Natural killer cell treated with Interleukin-12 subunit alpha and Interleukin-12 subunit beta and Interleukin-15 and Interleukin-18, amount 100 ng/mL, for 72 hours (primary cell): ENCODE data around the gene POFUT1. TPM values are rescaled to one million over a fixed set of nuclear protein-coding genes. Genes with fewer than 3 reads are reported as not detected.

Experiments used
- ATAC-seq, 2 donors: fragments of 150-1000 bp; cut with Tn5 transposase in 1 of 2; sonication (Bioruptor Pico), chemical (Tn5 transposase) in 1 of 2; 2 replicates each; pipeline ENCODE4 v1.10.0; 2021
- DNase-seq: peaks from one replicate; pipeline ENCODE4 v3.0.0; 2022; ENCODE audit warnings: low spot score
- H3K27ac Mint-ChIP-seq, 2 donors: 1 replicate in 1 of 2; 2 replicates in 1 of 2; pipeline ENCODE4 v1.8.0; 2022; ENCODE audit warnings: mixed read lengths in 2 of 2, mild to moderate bottlenecking in 1 of 2, moderate library complexity in 1 of 2
- H3K27me3 Mint-ChIP-seq, 2 donors: 1 replicate in 1 of 2; 2 replicates in 1 of 2; pipeline ENCODE4 v1.8.0; 2022; ENCODE audit warnings: mixed read lengths in 2 of 2
- H3K36me3 Mint-ChIP-seq: one replicate; pipeline ENCODE4 v1.8.0; 2022; ENCODE audit warnings: mixed read lengths
- H3K4me1 Mint-ChIP-seq, 2 donors: 1 replicate in 1 of 2; 2 replicates in 1 of 2; pipeline ENCODE4 v1.8.0; 2022; ENCODE audit warnings: low read depth in 2 of 2, mixed read lengths in 2 of 2, mild to moderate bottlenecking in 1 of 2
- H3K4me3 Mint-ChIP-seq: one replicate; pipeline ENCODE4 v1.8.0; 2022; ENCODE audit warnings: mixed read lengths
- H3K9me3 Mint-ChIP-seq: 2 replicates; pipeline ENCODE4 v1.8.0; 2022; ENCODE audit warnings: mixed read lengths
- total RNA-seq, 2 donors: library from RNA; stranded (reverse); gene quantifications; one replicate each; pipeline ENCODE4 v1.2.3, GENCODE V29; 2022

The POFUT1 gene
- total RNA-seq, 2 donors from 2014 or later: 36.6 to 50.0 TPM

DNA sequence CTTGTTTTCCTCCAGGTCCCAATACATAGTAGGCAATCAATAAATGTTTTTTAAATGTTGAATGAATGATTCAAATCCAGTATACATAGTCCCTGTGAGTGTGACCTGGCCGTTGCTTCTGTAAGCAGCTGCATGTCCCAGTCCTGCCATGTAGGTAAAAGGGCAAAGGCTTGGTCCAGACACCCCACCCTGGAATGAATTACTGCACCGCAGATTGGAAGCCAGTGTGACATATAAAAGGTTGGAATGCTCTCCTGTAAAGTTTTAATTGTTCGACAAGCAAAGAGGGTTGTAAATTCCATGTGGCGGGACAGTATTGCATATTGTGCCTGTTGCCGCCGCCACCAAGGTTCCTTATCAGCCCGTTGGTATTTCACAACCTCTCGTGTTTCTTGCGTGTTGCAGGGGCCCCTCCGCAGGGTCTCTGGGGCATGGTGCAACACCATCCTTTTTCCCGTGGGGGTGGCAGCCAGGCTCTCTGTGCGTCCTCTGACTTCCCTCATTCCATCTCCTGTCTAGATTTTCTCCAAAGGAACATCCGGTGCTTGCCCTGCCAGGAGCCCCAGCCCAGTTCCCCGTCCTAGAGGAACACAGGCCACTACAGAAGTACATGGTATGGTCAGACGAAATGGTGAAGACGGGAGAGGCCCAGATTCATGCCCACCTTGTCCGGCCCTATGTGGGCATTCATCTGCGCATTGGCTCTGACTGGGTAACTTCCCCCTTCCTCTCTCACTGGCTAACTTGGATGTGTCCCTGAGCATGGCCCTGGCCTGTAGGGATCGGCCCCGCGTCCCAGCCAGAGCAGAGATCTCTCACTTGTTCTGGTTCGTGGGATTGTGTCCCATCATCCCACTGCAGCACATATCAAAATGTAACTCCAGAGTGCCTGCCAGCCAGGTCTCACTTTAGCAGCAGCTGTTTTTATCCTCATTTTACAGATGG, 20.3 kb downstream of the POFUT1 start:
- peak overlapping the region; percentile 51 to 66 for H3K27ac Mint-ChIP-seq
- no peak overlapping the region for H3K4me3 Mint-ChIP-seq
- DNase-seq: no peak
- H3K36me3 Mint-ChIP-seq: peaks cover 19% of the 10 kb centered on the region
- no peaks in the 10 kb centered on the region for H3K9me3 Mint-ChIP-seq
- peaks cover 20 to 22% of the 10 kb centered on the region in 2 donors for H3K4me1 Mint-ChIP-seq
- ATAC-seq: no peak
- H3K27me3 Mint-ChIP-seq: no peaks in the 10 kb centered on the region

DNA sequence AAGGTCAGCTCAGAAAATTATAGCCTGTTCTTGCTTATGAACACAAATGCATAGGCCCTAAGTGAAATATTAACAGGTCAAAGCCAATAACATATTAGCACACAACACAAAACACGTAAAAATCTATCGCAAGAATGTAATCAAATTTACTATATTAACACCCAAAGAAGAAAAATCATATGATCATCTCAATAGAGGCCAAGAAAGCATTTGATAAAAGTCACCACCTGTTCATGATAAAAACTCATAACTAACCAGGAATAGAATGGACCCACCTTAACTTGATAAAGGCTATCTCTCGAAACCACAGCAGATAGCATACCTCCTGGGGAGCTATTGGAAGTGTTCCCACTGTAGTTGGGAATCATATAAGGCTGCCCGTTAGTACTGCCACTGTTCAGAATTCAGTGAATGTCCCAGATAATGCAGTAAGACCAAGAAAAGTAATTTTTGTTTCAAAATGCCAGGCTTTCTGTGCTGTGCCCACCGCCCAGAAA, 21.6 kb downstream of the POFUT1 start:
- ATAC-seq (no peak), DNase-seq (no peak)
- Mint-ChIP-seq H3K4me3 (no peak overlapping the region), H3K27me3 (no peaks in the 10 kb centered on the region), H3K9me3 (no peaks in the 10 kb centered on the region), H3K4me1 (peaks cover 23% of the 10 kb centered on the region in 2 donors), H3K36me3 (peaks cover 22% of the 10 kb centered on the region), H3K27ac (peak overlapping the region in 1 of 2 donors; percentile 66)

GRCh38 chr20:32230707-32231106, 23.0 kb downstream of the POFUT1 start:
- peaks cover 20 to 23% of the 10 kb centered on the region in 2 donors for H3K4me1 Mint-ChIP-seq
- H3K27me3 Mint-ChIP-seq: no peaks in the 10 kb centered on the region
- DNase-seq (no peak), ATAC-seq (no peak)
- no peak overlapping the region for H3K4me3 Mint-ChIP-seq
- peaks cover 17% of the 10 kb centered on the region for H3K36me3 Mint-ChIP-seq
- peak overlapping the region; percentile 99 to 100 for H3K27ac Mint-ChIP-seq
- no peaks in the 10 kb centered on the region for H3K9me3 Mint-ChIP-seq

- Mint-ChIP-seq H3K27ac (peak overlapping the region; percentile 99 to 100), H3K4me3 (no peak overlapping the region), H3K9me3 (no peaks in the 10 kb centered on the region), H3K36me3 (peaks cover 17% of the 10 kb centered on the region), H3K27me3 (no peaks in the 10 kb centered on the region), H3K4me1 (peaks cover 20 to 23% of the 10 kb centered on the region in 2 donors)
- ATAC-seq: no peak
- DNase-seq: no peak
Measured at GRCh38 chr20:32231245-32231644, 23.6 kb downstream of the POFUT1 start.

- peaks cover 17% of the 10 kb centered on the region for H3K36me3 Mint-ChIP-seq
- no peaks in the 10 kb centered on the region for H3K27me3 Mint-ChIP-seq
- DNase-seq (no peak), ATAC-seq (peak in 1 of 2 donors; percentile 82)
- H3K4me1 Mint-ChIP-seq: peaks cover 20 to 23% of the 10 kb centered on the region in 2 donors
- H3K9me3 Mint-ChIP-seq: no peaks in the 10 kb centered on the region
- H3K4me3 Mint-ChIP-seq: peak overlapping the region; percentile 94
- H3K27ac Mint-ChIP-seq: peak overlapping the region; percentile 99 to 100
Measured at GRCh38 chr20:32231847-32232246, 24.2 kb downstream of the POFUT1 start.

DNA sequence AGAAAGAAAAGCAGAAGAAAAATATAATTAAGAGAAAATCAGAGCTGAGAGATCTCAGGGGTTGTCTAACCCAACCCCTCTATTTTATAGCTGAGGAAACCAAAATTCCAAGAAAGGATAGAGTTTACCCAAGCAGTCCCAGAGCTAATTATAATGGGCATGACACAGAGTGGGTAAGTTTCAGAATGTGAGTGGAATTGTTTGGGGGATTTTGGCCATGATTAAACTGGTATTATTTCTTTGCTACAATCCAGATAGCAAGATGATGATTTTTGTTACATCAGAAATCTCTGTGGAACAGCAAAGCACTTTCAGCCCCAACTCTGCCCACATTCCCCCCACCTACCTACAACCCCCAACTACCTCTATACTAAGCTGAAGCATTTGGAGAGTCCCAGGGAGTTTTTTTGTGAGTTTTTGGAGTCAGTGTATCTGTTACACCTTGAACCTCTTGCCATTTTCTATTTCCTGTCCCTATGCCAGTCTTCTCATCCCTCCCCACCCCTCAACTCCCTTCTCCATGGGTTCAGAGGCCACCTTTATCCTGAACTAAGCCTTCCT, 24.7 kb downstream of the POFUT1 start:
- DNase-seq (no peak), ATAC-seq (peak in 1 of 2 donors; percentile 58)
- Mint-ChIP-seq H3K9me3 (no peaks in the 10 kb centered on the region), H3K4me3 (peak overlapping the region; percentile 94), H3K4me1 (peaks cover 20 to 23% of the 10 kb centered on the region in 2 donors), H3K27me3 (no peaks in the 10 kb centered on the region), H3K36me3 (peaks cover 17% of the 10 kb centered on the region), H3K27ac (peak overlapping the region; percentile 99 to 100)

GRCh38 chr20:32233286-32233685, 25.6 kb downstream of the POFUT1 start:
- Mint-ChIP-seq H3K27ac (peak overlapping the region; percentile 99 to 100), H3K27me3 (no peaks in the 10 kb centered on the region), H3K4me3 (no peak overlapping the region), H3K36me3 (peaks cover 17% of the 10 kb centered on the region), H3K9me3 (no peaks in the 10 kb centered on the region), H3K4me1 (peaks cover 20 to 23% of the 10 kb centered on the region in 2 donors)
- DNase-seq (no peak), ATAC-seq (no peak)

DNA sequence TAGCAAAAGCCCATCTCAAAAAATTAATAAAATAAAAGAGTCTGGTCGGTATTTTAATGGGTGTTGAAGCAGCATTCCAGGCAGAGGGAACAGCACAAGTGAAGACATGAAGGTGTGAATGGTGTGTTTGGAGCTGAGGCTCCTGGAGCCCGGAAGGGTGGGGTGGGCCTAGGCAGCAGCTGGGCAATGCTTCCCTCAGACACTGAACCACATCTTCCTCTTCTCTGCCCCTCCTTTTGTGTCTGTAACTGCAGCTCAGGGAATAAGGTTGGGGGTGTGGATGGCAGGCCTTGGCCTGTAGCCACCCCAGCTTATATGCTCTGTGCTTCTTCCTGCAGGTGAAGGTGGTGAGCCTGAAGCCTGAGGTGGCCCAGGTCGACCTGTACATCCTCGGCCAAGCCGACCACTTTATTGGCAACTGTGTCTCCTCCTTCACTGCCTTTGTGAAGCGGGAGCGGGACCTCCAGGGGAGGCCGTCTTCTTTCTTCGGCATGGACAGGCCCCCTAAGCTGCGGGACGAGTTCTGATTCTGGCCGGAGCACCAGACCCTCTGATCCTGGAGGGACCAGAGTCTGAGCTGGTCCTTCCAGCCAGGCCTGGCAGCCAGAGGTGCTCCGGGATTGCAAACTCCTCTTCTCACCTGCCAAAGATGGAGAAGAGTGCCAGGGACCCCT, 26.6 kb downstream of the POFUT1 start:
- Mint-ChIP-seq H3K27me3 (no peaks in the 10 kb centered on the region), H3K27ac (peak overlapping the region in 1 of 2 donors; percentile 28), H3K9me3 (no peaks in the 10 kb centered on the region), H3K36me3 (peaks cover 17% of the 10 kb centered on the region), H3K4me3 (no peak overlapping the region), H3K4me1 (peaks cover 20 to 23% of the 10 kb centered on the region in 2 donors)
- ATAC-seq (no peak), DNase-seq (no peak)

- Mint-ChIP-seq H3K27ac (peak overlapping the region; percentile 13 to 61), H3K4me3 (no peak overlapping the region), H3K4me1 (peaks cover 20 to 23% of the 10 kb centered on the region in 2 donors), H3K9me3 (no peaks in the 10 kb centered on the region), H3K36me3 (peaks cover 17% of the 10 kb centered on the region), H3K27me3 (no peaks in the 10 kb centered on the region)
- DNase-seq: no peak
- no peak for ATAC-seq
Measured at GRCh38 chr20:32235331-32236047, 27.8 kb downstream of the POFUT1 start.

- Mint-ChIP-seq H3K4me1 (peaks cover 20 to 22% of the 10 kb centered on the region in 2 donors), H3K4me3 (no peak overlapping the region), H3K27ac (peak overlapping the region; percentile 13 to 61), H3K27me3 (no peaks in the 10 kb centered on the region), H3K9me3 (no peaks in the 10 kb centered on the region), H3K36me3 (peaks cover 17% of the 10 kb centered on the region)
- ATAC-seq (no peak), DNase-seq (no peak)
Measured at GRCh38 chr20:32236048-32236533, 28.4 kb downstream of the POFUT1 start.

DNA sequence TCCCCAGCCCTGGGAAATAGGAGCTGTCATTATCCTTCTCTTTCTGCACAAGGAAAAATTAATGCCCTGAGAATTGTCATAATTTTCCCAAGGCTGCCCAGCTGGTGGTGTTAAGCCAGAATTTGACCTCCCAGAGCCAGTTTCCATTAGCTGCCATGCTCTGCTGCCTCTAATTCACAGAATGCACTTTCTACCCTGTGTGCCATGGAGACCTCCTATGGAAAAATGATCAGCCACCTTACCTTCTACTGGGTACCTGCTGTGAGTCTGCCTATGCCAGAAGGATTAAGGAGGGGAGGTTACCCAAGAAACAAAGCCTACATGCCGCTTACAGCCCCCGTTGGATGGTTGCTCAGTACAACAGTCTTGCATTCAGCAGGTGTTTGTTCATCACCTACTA, 29.1 kb downstream of the POFUT1 start:
- H3K36me3 Mint-ChIP-seq: peaks cover 12% of the 10 kb centered on the region
- H3K4me1 Mint-ChIP-seq: peaks cover 12 to 15% of the 10 kb centered on the region in 2 donors

GRCh38 chr20:32237419-32237818, 29.7 kb downstream of the POFUT1 start:
- DNase-seq (no peak), ATAC-seq (no peak)
- no peaks in the 10 kb centered on the region for H3K9me3 Mint-ChIP-seq
- peaks cover 7 to 9% of the 10 kb centered on the region in 2 donors for H3K4me1 Mint-ChIP-seq
- H3K27ac Mint-ChIP-seq: no peak overlapping the region
- peaks cover 6% of the 10 kb centered on the region for H3K36me3 Mint-ChIP-seq
- H3K4me3 Mint-ChIP-seq: no peak overlapping the region
- H3K27me3 Mint-ChIP-seq: no peaks in the 10 kb centered on the region

More for the DNA sequence above, 29.1 kb downstream of the POFUT1 start:
- Mint-ChIP-seq H3K27ac (no peak overlapping the region), H3K27me3 (no peaks in the 10 kb centered on the region), H3K4me3 (no peak overlapping the region), H3K9me3 (no peaks in the 10 kb centered on the region)
- DNase-seq (no peak), ATAC-seq (no peak)
